Calu3 (cell line): Measurements from ENCODE around the gene SLC25A26. TPM values are rescaled to one million over a fixed set of nuclear protein-coding genes. Genes with fewer than 3 reads are reported as not detected.
A peak's percentile ranks its signal among the peaks of the same experiment; 100 is the strongest.

ENCODE experiments used
- BruUV-seq: library from RNA; stranded (reverse); fragments of 400-500 nt; replicated peaks from 2 replicates; lab custom pipeline; 2021; lab: Mats Ljungman, UMichigan
- CTCF ChIA-PET: fragments of 300-600 bp; sonication (Branson Sonifier 250); formaldehyde crosslinking; loops from one replicate; lab custom pipeline; 2022; ENCODE audit warnings: antibody characterized with exemption; lab: Charles Lee
- DNase-seq: peaks from one replicate; pipeline ENCODE4 v3.0.0; 2022
- H3K27ac Mint-ChIP-seq: one replicate; pipeline ENCODE4 v1.8.0; 2022; ENCODE audit warnings: mixed read lengths; ENCODE audit not compliant: unreplicated experiment
- H3K27me3 Mint-ChIP-seq: one replicate; pipeline ENCODE4 v1.8.0; 2022; ENCODE audit warnings: mixed read lengths; ENCODE audit not compliant: unreplicated experiment
- H3K36me3 Mint-ChIP-seq: one replicate; pipeline ENCODE4 v1.8.0; 2022; ENCODE audit warnings: mild to moderate bottlenecking, moderate library complexity, mixed read lengths; ENCODE audit not compliant: insufficient read depth, unreplicated experiment
- H3K4me1 Mint-ChIP-seq: one replicate; pipeline ENCODE4 v1.8.0; 2022; ENCODE audit warnings: mild to moderate bottlenecking, low read depth, mixed read lengths; ENCODE audit not compliant: unreplicated experiment
- H3K4me3 Mint-ChIP-seq: one replicate; pipeline ENCODE4 v1.8.0; 2022; ENCODE audit warnings: mild to moderate bottlenecking, low read depth, moderate library complexity, mixed read lengths; ENCODE audit not compliant: unreplicated experiment
- H3K9me3 Mint-ChIP-seq: one replicate; pipeline ENCODE4 v1.8.0; 2022; ENCODE audit warnings: low read depth, mixed read lengths; ENCODE audit not compliant: unreplicated experiment
- CTCF ChIP-seq: fragments of 200-600 bp; IDR thresholded peaks from one replicate; pipeline ENCODE4 v1.8.0; 2022; ENCODE audit warnings: antibody characterized with exemption; ENCODE audit not compliant: unreplicated experiment
- intact Hi-C: fragments of 100-400 bp; cut with micrococcal nuclease; formaldehyde crosslinking; loops from one replicate; pipeline ENCODE4 v1.10.0; 2022; ENCODE audit not compliant: unreplicated experiment
- total RNA-seq: library from RNA; stranded (reverse); gene quantifications from 2 replicates; pipeline ENCODE4 v1.2.3, GENCODE V29; 2022

Gene SLC25A26
- total RNA-seq, 1 experiment from 2014 or later, result 15.8 TPM

GRCh38 chr3:66406831-66407610, 186.2 kb downstream of the SLC25A26 start:
- peaks cover 5% of the 10 kb centered on the region for H3K36me3 Mint-ChIP-seq
- BruUV-seq, result no TSS peak
- no peaks in the 10 kb centered on the region for H3K4me1 Mint-ChIP-seq
- intact Hi-C loops, result loop anchor here (1.0 to 5.0 kb wide), 2 partner anchors 85 to 409 kb away; no protein-coding TSS in a partner anchor
- no peak overlapping the region for H3K27ac Mint-ChIP-seq
- TF ChIP-seq CTCF, result no peak
- no peaks in the 10 kb centered on the region for H3K27me3 Mint-ChIP-seq
- CTCF ChIA-PET, result interaction anchor here (0.6 kb wide), 2 partner anchors 425 to 444 kb away, joined by 4 to 7 read pairs; no protein-coding TSS in a partner anchor
- H3K9me3 Mint-ChIP-seq, result no peaks in the 10 kb centered on the region
- DNase-seq, result no peak
- H3K4me3 Mint-ChIP-seq, result no peak overlapping the region

- Mint-ChIP-seq H3K27ac (no peak overlapping the region), H3K4me3 (no peak overlapping the region), H3K27me3 (no peaks in the 10 kb centered on the region), H3K9me3 (no peaks in the 10 kb centered on the region), H3K36me3 (peaks cover 5% of the 10 kb centered on the region), H3K4me1 (no peaks in the 10 kb centered on the region)
- DNase-seq, result peak; percentile 81
- intact Hi-C loops, result loop anchor here (1.0 to 5.0 kb wide), 2 partner anchors 85 to 409 kb away; no protein-coding TSS in a partner anchor
- no TSS peak for BruUV-seq
- peak; percentile 83 for TF ChIP-seq CTCF
- CTCF ChIA-PET, result interaction anchor here (0.6 kb wide), 2 partner anchors 424 to 445 kb away, joined by 4 to 7 read pairs; no protein-coding TSS in a partner anchor
Measured at GRCh38 chr3:66407611-66408218, 186.9 kb downstream of the SLC25A26 start.

GRCh38 chr3:66409771-66410754, 189.3 kb downstream of the SLC25A26 start:
- intact Hi-C loops, result loop anchor here (5.0 kb wide), 1 partner anchor 82 kb away; no protein-coding TSS in a partner anchor
- Mint-ChIP-seq H3K36me3 (peaks cover 2% of the 10 kb centered on the region), H3K4me1 (no peaks in the 10 kb centered on the region), H3K4me3 (no peak overlapping the region), H3K9me3 (no peaks in the 10 kb centered on the region), H3K27ac (no peak overlapping the region), H3K27me3 (no peaks in the 10 kb centered on the region)
- CTCF ChIA-PET, result no interaction called here
- no TSS peak for BruUV-seq
- no peak for DNase-seq
- TF ChIP-seq CTCF, result no peak

- BruUV-seq, result no TSS peak
- no peak for DNase-seq
- Mint-ChIP-seq H3K4me1 (no peaks in the 10 kb centered on the region), H3K4me3 (no peak overlapping the region), H3K9me3 (no peaks in the 10 kb centered on the region), H3K27ac (no peak overlapping the region), H3K27me3 (no peaks in the 10 kb centered on the region), H3K36me3 (no peaks in the 10 kb centered on the region)
- TF ChIP-seq CTCF, result no peak
- CTCF ChIA-PET, result no interaction called here
- intact Hi-C loops, result no loop called here
Measured at GRCh38 chr3:66410976-66411375, 190.2 kb downstream of the SLC25A26 start.
